HG03196 (cell line): ENCODE measurements around the gene CNPY4.

ENCODE experiments used
- ATAC-seq: cut with Tn5 transposase; IDR thresholded peaks from one replicate; pipeline ENCODE4 v1.9.1; 2021; ENCODE audit not compliant: unreplicated experiment

Gene CNPY4

DNA sequence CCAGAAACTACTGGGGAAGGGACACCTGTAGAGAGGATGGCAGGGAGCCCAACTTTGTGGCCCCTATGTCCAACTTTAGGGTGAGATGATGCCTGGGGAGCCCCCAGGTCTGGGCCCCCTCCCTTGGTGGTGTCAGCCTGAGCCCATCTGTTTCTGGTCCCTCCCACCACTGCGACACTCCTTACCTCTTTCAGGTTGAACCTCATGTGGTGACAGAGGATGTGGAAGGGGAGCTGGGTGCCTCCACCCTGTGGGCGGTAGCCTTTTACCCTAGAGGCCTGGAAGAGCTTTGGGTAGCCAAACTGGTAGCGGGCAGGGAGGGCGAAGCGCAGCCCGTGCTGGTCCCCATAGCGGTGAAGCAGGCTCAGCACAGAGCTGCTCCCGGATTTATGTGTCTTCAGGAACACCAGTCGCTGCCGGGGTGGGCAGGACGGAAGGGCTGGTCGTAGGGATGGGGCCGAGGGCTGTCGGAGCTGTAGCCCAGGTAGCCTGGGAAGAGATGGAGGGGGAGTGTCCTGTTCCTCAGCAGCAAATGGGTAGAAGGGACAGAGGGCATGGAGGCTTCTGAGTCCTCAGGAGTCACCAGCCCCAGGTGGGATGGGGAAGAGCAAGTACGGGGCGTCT lies 47.0 kb downstream of the CNPY4 start:
- no peak for ATAC-seq

DNA sequence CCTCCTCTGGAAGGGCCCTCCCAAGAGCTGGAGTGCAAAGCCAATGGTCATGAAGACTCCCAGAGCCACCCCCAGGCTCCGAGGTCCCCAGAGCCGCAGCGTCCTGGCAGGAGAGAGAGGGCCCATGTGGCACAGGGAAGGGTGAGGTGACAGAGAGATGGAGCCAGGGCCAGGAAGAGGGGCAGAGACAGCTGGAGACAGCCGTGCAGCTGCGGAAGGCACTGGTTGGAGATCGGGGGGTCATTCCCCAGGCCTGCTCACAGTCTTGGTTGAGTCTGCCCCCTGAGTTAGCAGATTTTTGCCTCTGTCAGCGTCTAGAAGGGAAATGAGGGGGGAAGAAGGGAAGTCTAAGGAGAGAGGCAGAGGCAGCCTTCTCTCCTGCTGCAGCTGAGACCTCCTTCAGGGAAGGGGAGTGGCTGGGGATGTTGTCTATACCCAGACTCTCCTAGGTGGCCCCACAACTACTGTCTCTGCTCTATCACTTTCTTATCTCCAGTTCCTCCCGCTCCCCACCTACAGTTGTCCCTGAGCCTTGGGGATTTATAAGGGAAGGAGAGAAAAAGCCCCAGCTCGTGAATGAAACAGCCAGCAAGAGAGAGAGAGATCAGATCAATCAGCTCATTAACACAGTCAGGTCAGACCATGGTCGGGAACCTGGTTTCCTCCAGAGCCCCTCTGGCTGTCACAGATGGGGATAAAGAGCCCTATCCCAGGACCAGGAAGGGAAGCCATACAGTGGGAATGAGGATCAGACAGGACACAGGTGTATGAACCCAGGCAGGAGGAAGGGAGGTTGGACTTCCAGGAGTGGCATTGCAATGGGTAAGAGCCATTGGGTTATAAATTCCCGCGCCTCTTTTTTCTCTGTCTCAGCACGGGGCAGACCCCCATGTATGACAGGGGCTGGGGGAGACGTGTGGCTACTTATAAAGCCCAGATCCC lies 47.8 kb downstream of the CNPY4 start:
- no peak for ATAC-seq

DNA sequence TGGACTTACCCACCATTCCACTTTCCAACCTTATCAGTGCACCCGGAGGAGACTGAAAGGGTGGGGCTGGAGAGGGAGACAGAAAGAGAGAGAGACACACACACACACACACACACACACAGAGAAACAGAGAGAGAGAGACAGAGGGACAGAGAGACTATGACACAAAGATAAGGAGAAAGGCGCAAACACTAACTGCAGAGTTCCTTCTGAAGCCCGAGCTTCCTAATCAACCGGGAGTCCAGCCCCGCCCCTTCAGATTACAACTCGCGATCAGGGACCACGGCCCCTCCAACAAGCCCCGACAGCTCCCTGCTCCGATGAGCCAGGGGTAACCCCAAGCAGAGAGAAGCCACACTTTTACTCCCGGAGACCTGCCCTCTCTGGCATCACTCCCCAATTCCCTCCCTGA lies 48.5 kb downstream of the CNPY4 start:
- no peak for ATAC-seq

DNA sequence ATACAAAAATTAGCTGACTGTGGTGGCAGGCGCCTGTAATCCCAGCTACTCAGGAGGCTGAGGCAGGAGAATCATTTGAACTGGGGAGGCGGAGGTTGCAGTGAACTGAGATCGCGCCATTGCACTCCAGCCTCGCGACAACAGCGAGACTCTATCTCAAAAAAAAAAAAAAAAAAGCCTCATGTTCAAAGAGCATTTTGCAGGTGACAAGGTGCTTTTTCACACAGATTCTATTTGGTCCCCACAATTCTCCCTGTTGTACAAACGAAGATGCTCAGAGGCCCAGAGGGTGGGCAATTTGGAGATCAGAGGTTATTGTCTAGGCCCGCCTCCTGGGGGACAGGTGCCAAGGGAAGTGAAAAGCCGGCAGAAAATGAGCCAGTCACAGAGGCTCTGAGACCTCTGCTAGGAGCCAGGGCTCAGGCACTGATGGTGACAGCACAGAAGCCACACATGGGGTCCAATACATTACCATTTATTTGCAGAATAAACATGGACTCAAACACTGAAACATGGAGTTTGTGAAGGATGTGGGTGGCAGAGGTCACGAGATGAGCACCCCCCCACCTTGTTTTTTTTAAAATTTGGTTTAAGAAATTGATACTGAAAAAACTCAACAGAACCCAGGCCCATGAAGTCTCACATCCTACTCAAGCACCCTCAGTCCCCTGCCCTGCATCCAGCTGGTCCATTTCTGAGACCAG lies 49.9 kb downstream of the CNPY4 start:
- ATAC-seq, result no peak

DNA sequence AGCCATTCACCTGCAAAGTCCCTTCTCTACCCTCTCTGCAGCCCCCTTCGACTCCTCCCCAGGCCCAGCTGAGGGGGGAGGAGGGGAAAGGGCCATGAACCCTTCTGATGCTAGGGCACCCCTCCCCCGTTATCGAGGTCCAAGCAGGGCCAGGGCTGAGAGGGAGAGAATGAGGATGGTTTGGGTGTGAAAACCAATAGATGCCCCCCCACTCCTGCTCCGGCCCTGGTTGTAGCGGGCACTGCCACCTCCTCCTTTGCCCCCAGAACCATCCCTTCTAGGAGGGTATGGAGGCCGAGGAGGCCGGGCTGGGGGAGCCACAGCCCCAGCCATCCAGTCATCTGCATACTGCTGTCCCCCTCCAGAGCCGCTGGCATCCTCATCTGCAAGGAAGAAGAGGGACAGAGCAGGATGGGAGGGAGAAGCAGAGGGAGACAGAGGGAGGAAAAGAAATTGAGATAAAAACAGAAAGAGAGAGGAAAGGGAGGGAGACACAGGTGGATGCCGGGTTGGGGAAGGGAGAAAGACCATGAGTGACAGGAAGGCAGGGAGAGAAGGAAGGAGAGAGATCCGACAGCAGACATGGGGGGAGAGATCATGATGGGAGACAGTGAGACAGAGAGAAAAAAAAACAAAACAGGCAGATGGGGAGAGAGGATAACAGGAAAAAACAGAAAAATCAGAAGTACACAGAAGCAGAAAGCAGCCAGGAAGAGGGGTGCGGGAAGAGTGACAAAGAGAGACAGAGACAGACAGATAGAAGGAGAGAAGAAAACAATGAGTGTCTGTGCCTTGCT lies 50.9 kb downstream of the CNPY4 start:
- no peak for ATAC-seq

DNA sequence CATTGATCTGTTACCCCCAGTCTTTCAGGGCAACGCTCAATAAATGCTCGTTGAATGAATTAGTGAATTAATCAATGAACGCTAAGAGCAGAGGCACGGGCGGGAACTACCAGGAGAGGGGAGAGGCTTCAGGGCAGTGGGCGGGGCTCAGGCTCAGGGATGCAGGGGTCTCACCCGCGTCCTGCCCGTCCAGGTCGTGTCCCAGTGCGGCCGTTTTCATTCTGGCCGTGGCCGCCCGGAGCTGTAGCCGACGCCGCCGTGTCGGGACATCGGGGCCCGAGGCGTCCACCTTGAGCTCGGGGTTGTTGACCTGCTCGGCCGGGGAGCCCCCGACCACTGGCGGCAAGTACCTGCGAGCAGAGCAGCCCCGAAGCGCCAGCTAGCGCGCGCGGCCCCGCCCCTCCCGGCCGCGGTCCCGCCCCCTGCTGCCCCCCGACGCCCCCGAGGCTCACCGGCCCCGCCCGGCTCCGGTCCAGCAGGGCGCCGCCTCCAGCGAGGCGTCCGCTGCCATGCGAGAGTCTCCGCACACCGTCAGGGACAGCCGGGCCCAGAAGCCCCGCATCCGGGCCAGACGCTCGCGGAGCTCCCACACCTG lies 51.8 kb downstream of the CNPY4 start:
- ATAC-seq, result no peak

DNA sequence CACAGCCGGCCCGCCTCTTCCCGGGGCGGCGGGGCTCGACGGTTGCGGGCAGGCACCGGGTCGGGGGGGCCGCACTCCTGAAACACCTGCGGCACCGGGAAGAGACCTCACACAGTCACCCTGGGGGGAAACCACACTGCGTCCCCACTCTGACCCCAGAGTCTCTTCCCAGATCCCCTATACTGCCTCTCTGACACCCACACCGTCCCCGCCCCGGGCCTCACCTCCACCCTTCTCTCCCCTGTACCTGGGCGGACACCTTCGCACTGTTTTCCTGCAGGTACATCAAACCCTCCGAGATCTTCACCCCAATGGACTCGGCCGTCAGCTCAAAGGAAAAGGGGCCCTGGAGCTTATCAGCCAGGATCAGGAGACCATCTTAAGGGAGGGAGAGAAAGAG lies 52.4 kb downstream of the CNPY4 start:
- ATAC-seq, result no peak

DNA sequence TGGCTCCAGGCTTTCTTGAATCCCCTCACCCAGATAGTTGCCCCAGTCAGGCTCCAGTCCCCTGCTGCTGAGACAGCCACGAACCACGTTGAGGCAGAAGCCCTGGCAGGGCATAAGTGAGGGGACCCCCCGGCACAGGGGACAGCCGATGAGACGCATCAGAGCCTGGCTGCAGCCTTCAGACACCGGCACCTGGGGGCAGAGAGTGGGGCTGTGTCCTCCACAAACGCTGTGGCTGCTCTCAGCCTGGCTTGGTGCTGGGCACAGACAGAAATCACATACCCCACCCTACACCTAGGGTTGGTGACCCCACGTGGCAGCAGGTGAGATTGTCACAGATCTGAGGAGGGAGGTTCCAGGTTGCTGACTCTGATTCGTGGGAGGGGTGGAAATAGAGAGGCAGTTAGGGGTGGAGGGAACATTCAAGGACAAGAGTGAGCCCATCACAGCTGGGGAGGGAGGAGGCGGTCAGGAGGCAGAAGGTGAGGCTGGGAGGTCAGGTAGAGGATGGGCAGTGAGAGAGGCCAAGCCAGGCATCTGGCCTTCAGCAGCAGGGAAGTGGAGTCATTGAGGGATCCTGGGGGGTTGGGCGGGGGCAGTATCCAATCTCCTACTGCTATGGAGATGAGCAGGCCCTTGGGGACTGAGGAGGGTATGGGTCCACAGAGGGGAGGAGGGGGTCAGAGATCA lies 54.5 kb downstream of the CNPY4 start:
- no peak for ATAC-seq

DNA sequence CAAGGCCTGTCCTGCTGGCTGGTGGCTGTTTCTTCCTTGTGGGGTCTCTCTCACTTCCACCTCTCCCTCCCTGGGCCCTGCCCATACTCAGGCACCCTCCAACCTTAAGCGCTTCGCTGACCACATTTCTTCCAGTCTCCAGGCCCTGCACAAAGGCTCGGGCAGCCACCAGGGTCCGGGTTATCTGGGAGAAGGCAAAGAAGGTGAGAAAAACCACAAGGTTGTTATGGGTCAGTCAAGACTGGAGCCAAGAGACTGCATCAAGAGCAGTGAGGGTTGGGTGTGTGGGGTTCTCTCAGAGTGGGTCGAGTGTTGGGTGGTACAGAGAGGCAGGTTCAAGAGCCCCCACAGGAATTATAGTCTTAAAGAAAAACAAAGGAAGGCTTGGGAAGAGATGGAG lies 55.1 kb downstream of the CNPY4 start:
- no peak for ATAC-seq
